ENCODE measurements around the gene RASGRP3.

RASGRP3 gene

GRCh38 chr2:33531549-33532059, 55.2 kb downstream of the RASGRP3 start:
- DNase-seq (ENCODE audit: low spot score), result no peak
- ChIA-PET CTCF (interaction anchor here (0.6 kb wide), 1 partner anchor 45 kb away, joined by 3 read pairs; no protein-coding TSS in a partner anchor), POLR2A (ENCODE audit: low non-redundant PET) (no interaction called here)
- TF ChIP-seq, protein P1, sequence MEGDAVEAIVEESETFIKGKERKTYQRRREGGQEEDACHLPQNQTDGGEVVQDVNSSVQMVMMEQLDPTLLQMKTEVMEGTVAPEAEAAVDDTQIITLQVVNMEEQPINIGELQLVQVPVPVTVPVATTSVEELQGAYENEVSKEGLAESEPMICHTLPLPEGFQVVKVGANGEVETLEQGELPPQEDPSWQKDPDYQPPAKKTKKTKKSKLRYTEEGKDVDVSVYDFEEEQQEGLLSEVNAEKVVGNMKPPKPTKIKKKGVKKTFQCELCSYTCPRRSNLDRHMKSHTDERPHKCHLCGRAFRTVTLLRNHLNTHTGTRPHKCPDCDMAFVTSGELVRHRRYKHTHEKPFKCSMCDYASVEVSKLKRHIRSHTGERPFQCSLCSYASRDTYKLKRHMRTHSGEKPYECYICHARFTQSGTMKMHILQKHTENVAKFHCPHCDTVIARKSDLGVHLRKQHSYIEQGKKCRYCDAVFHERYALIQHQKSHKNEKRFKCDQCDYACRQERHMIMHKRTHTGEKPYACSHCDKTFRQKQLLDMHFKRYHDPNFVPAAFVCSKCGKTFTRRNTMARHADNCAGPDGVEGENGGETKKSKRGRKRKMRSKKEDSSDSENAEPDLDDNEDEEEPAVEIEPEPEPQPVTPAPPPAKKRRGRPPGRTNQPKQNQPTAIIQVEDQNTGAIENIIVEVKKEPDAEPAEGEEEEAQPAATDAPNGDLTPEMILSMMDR (conservative IDR thresholded peaks at IDR 0.05; ENCODE audit: low read depth), result no peak
- no peak overlapping the region for H3K27ac ChIP-seq

DNA sequence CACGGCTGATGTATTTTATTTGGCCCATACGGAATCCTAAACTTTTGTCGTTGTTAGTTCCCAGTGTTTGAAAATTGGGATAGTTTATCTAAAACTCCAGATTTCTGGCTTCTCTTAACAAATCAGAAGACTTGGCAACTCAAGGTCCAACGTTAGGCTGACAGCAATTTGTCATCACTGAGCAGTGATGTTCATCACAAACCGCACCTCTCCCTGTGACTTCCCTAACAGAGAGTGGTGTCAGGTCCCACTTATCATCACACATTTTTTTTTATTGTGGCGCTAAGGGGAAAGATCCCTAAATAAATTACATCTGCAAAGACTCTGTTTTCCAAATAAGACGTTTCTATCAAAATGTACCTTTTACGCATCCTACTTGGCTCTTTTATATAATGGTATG, 55.7 kb downstream of the RASGRP3 start:
- TF ChIP-seq, protein P1 (conservative IDR thresholded peaks at IDR 0.05; ENCODE audit: low read depth), result no peak
- POLR2A ChIA-PET (ENCODE audit: low non-redundant PET), result no interaction called here
- H3K27ac ChIP-seq, result no peak overlapping the region
- DNase-seq (ENCODE audit: low spot score), result no peak
- CTCF ChIA-PET, result no interaction called here

GRCh38 chr2:33532966-33533365, 56.5 kb downstream of the RASGRP3 start:
- POLR2A ChIA-PET (ENCODE audit: low non-redundant PET), result no interaction called here
- CTCF ChIA-PET, result interaction anchor here (0.7 kb wide), 1 partner anchor 1191 kb away, joined by 6 read pairs; no protein-coding TSS in a partner anchor
- TF ChIP-seq, protein P1 (conservative IDR thresholded peaks at IDR 0.05; ENCODE audit: low read depth), result no peak
- H3K27ac ChIP-seq, result no peak overlapping the region
- DNase-seq (ENCODE audit: low spot score), result no peak

DNA sequence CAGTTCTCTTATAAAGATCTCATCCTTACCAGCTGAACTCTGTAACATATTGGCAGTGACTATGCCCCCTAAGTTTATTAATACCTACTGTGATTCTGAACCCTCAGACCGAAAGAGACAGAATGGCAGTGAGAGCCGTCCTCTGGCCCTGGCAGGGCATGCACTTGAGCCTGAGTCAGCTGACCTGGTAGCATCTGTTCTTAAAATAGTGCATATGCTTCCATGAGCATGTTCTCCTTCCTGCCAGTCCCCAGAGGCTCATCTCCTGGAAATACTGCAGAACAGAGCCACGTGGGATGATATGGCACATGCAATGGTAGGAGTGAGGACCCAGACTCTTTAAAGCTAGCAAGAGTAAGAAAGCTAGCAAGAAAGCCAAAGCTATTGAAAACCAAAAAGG, 59.0 kb downstream of the RASGRP3 start:
- TF ChIP-seq, protein P1 (conservative IDR thresholded peaks at IDR 0.05; ENCODE audit: low read depth), result no peak
- no peak for DNase-seq (ENCODE audit: low spot score)
- ChIA-PET POLR2A (ENCODE audit: low non-redundant PET) (no interaction called here), CTCF (interaction anchor here (0.6 kb wide), 1 partner anchor 501 kb away, joined by 3 read pairs; no protein-coding TSS in a partner anchor)
- H3K27ac ChIP-seq, result no peak overlapping the region

- CTCF ChIA-PET, result interaction anchor here (0.7 kb wide), 1 partner anchor 983 kb away, joined by 3 read pairs; no protein-coding TSS in a partner anchor
- no peak overlapping the region for H3K27ac ChIP-seq
- POLR2A ChIA-PET (ENCODE audit: low non-redundant PET), result no interaction called here
- no peak for DNase-seq (ENCODE audit: low spot score)
- TF ChIP-seq, protein P1 (conservative IDR thresholded peaks at IDR 0.05; ENCODE audit: low read depth), result no peak
Observed at GRCh38 chr2:33541243-33541642, 64.8 kb downstream of the RASGRP3 start.

DNA sequence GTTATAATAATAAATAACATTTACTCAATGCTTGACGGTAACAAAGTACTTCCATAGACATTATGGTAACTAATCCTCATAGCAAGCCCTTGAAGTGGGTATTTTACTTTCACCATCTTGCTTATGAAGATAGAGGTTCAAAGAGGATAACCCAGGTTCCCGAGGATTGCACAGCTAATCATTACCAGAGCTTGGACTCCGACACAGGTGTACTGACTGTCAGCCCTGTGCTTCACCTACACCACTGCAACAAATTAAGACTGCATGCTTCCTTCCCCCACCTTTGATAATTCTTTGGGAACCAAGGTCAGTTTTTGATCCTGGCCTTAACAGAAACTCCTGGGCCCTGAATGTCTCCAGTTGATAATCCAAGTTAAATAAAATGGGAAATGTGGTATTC, 73.8 kb downstream of the RASGRP3 start:
- POLR2A ChIA-PET (ENCODE audit: low non-redundant PET), result no interaction called here

More for the DNA sequence above, 73.8 kb downstream of the RASGRP3 start:
- CTCF ChIA-PET, result no interaction called here
- TF ChIP-seq, protein P1 (conservative IDR thresholded peaks at IDR 0.05; ENCODE audit: low read depth), result no peak
- no peak overlapping the region for H3K27ac ChIP-seq
- no peak for DNase-seq (ENCODE audit: low spot score)

Data from RWPE1 (cell line).